Natural killer cell (primary cell): ENCODE measurements around the gene FOCAD. TPM values are rescaled to one million over a fixed set of nuclear protein-coding genes. Genes with fewer than 3 reads are reported as not detected.

Source experiments
- ATAC-seq, 3 donors: fragments of 150-1000 bp in 2 of 3; fragments of 200-7000 bp in 1 of 3; cut with Tn5 transposase; 1 replicate in 1 of 3; 2 replicates in 2 of 3; pipeline ENCODE4 v1.10.0; 2021; ENCODE audit warnings: mild to moderate bottlenecking in 2 of 3, moderate library complexity in 2 of 3
- DNase-seq, 2 donors: peaks; one replicate each; pipeline versions ENCODE4 v3.0.0 to v3.0.0-alpha.2; 2013 to 2021; ENCODE audit warnings: mixed read lengths in 1 of 2
- H3K27ac ChIP-seq: one replicate; pipeline ENCODE4 v1.5.1; 2013; ENCODE audit warnings: mild to moderate bottlenecking, low read length
- H3K27me3 ChIP-seq: one replicate; pipeline ENCODE4 v1.6.1; 2013; ENCODE audit warnings: low read length; ENCODE audit not compliant: control insufficient read depth, insufficient read depth
- H3K36me3 ChIP-seq: one replicate; pipeline ENCODE4 v1.6.1; 2013; ENCODE audit warnings: low read length; ENCODE audit not compliant: control insufficient read depth, insufficient read depth
- H3K4me1 ChIP-seq: one replicate; pipeline ENCODE4 v1.6.1; 2013; ENCODE audit warnings: low read length; ENCODE audit not compliant: control insufficient read depth, insufficient read depth
- H3K4me3 ChIP-seq: one replicate; pipeline ENCODE4 v1.5.1; 2013; ENCODE audit warnings: low read length
- H3K9me3 ChIP-seq: one replicate; pipeline ENCODE4 v1.6.1; 2013; ENCODE audit warnings: low read length; ENCODE audit not compliant: control insufficient read depth, insufficient read depth
- H3K27ac Mint-ChIP-seq, 2 donors: one replicate each; pipeline ENCODE4 v1.8.0; 2022; ENCODE audit warnings: mild to moderate bottlenecking in 2 of 2, mixed read lengths in 2 of 2, moderate library complexity in 1 of 2
- H3K27me3 Mint-ChIP-seq, 2 donors: one replicate each; pipeline ENCODE4 v1.8.0; 2022; ENCODE audit warnings: low read depth in 2 of 2, mixed read lengths in 2 of 2
- H3K36me3 Mint-ChIP-seq: one replicate; pipeline ENCODE4 v1.8.0; 2022; ENCODE audit warnings: mixed read lengths
- H3K4me1 Mint-ChIP-seq, 2 donors: one replicate each; pipeline ENCODE4 v1.8.0; 2022; ENCODE audit warnings: mixed read lengths in 2 of 2
- H3K4me3 Mint-ChIP-seq: one replicate; pipeline ENCODE4 v1.8.0; 2022; ENCODE audit warnings: mild to moderate bottlenecking, moderate library complexity, mixed read lengths
- H3K9me3 Mint-ChIP-seq, 2 donors: one replicate each; pipeline ENCODE4 v1.8.0; 2022; ENCODE audit warnings: mixed read lengths in 2 of 2
- CTCF ChIP-seq: fragments of 200-600 bp; IDR thresholded peaks from one replicate; pipeline ENCODE4 v1.8.0; 2022; ENCODE audit warnings: antibody characterized with exemption
- WGBS: methylation state at CpG from one replicate; pipeline ENCODE4 v1.1.7; 2013; ENCODE audit warnings: missing lambda C conversion rate; ENCODE audit not compliant: insufficient coverage; 5-methylcytosine and 5-hydroxymethylcytosine counted together
- intact Hi-C: fragments of 100-400 bp; cut with micrococcal nuclease; formaldehyde crosslinking; loops from one replicate; pipeline ENCODE4 v1.14.2; 2022
- total RNA-seq, 4 donors: library from RNA; stranded (reverse); fragments of 120-200 nt in 1 of 4; gene quantifications; one replicate each; pipeline versions ENCODE4 v1.2.3 to v1.2.4, GENCODE V29; 2013 to 2022

The FOCAD gene
- total RNA-seq, 3 donors from 2014 or later (not counting 1 experiment from before 2014, with no cell fraction given): 15.1 to 27.6 (median 18.8) TPM

- DNase-seq (no peak), ATAC-seq (no peak)
- Mint-ChIP-seq H3K4me3 (no peak overlapping the region), H3K4me1 (no peaks in the 10 kb centered on the region), H3K27ac (no peak overlapping the region), H3K9me3 (no peaks in the 10 kb centered on the region), H3K36me3 (no peaks in the 10 kb centered on the region), H3K27me3 (no peaks in the 10 kb centered on the region)
- no peak for TF ChIP-seq CTCF
- H3K27ac ChIP-seq: no peak overlapping the region
- H3K4me3 ChIP-seq: no peak overlapping the region
- H3K36me3 ChIP-seq: peaks cover 2% of the 10 kb centered on the region
- WGBS: 81% methylated on average over 5 of the region's 5 CpGs
- intact Hi-C loops: no loop called here
- H3K4me1 ChIP-seq: no peaks in the 10 kb centered on the region
- no peaks in the 10 kb centered on the region for H3K27me3 ChIP-seq
- no peaks in the 10 kb centered on the region for H3K9me3 ChIP-seq
Measured at GRCh38 chr9:20929276-20929675, 245.2 kb downstream of the FOCAD start.

GRCh38 chr9:20930836-20931235 lies 246.8 kb downstream of the FOCAD start:
- H3K9me3 ChIP-seq: no peaks in the 10 kb centered on the region
- intact Hi-C loops: no loop called here
- Mint-ChIP-seq H3K4me3 (no peak overlapping the region), H3K27ac (no peak overlapping the region), H3K9me3 (no peaks in the 10 kb centered on the region), H3K4me1 (no peaks in the 10 kb centered on the region), H3K36me3 (no peaks in the 10 kb centered on the region), H3K27me3 (no peaks in the 10 kb centered on the region)
- peaks cover 2% of the 10 kb centered on the region for H3K36me3 ChIP-seq
- 78% methylated on average over 1 of the region's 1 CpG for WGBS
- H3K4me3 ChIP-seq: no peak overlapping the region
- no peak overlapping the region for H3K27ac ChIP-seq
- H3K4me1 ChIP-seq: no peaks in the 10 kb centered on the region
- ATAC-seq (no peak), DNase-seq (no peak)
- no peak for TF ChIP-seq CTCF
- no peaks in the 10 kb centered on the region for H3K27me3 ChIP-seq

GRCh38 chr9:20940447-20941173 lies 256.6 kb downstream of the FOCAD start:
- Histone ChIP-seq H3K4me3 (no peak overlapping the region), H3K27ac (no peak overlapping the region), H3K27me3 (no peaks in the 10 kb centered on the region), H3K9me3 (no peaks in the 10 kb centered on the region), H3K36me3 (no peaks in the 10 kb centered on the region), H3K4me1 (no peaks in the 10 kb centered on the region)
- no peaks in the 10 kb centered on the region for H3K36me3 Mint-ChIP-seq
- no peaks in the 10 kb centered on the region for H3K9me3 Mint-ChIP-seq
- H3K4me3 Mint-ChIP-seq: no peak overlapping the region
- TF ChIP-seq CTCF: no peak
- intact Hi-C loops: loop anchor here (1.0 to 10.0 kb wide), 7 partner anchors 53 to 1476 kb away; no protein-coding TSS in a partner anchor
- ATAC-seq (peak in 2 of 3 donors; percentile 10 to 15), DNase-seq (peak in 1 of 2 donors; percentile 4)
- no peaks in the 10 kb centered on the region for H3K4me1 Mint-ChIP-seq
- H3K27ac Mint-ChIP-seq: no peak overlapping the region
- 65% methylated on average over 3 of the region's 3 CpGs for WGBS
- no peaks in the 10 kb centered on the region for H3K27me3 Mint-ChIP-seq
